ENCODE results near the gene CDK5. TPM values are rescaled to one million over a fixed set of nuclear protein-coding genes. Genes with fewer than 3 reads are reported as not detected.

Gene CDK5
- total RNA-seq, 2 experiments from 2014 or later: 3.1 to 3.5 TPM

- no peaks in the 10 kb centered on the region for H3K27me3 ChIP-seq (ENCODE audit: control insufficient read depth in 1 of 2, insufficient read depth in 2 of 2, low read length in 2 of 2)
- no peaks in the 10 kb centered on the region for H3K4me1 ChIP-seq (ENCODE audit: insufficient read depth, low read length)
- POLR2A ChIA-PET: no interaction called here
- Mint-ChIP-seq H3K9me3 (no peaks in the 10 kb centered on the region), H3K36me3 (ENCODE audit: low read depth) (peaks cover 62% of the 10 kb centered on the region), H3K4me3 (no peak overlapping the region), H3K27me3 (no peaks in the 10 kb centered on the region), H3K4me1 (ENCODE audit: low read depth) (no peaks in the 10 kb centered on the region), H3K27ac (no peak overlapping the region)
- H3K9me3 ChIP-seq (ENCODE audit: control insufficient read depth in 1 of 2, insufficient read depth in 1 of 2, low read length in 2 of 2): no peaks in the 10 kb centered on the region
- ATAC-seq (ENCODE audit: poor library complexity) (no peak), DNase-seq (no peak)
- no peak for TF ChIP-seq CTCF (IDR thresholded peaks at IDR 0.05)
- CTCF ChIA-PET: no interaction called here
- H3K4me3 ChIP-seq (ENCODE audit: low read length): no peak overlapping the region
- intact Hi-C loops (cut with DNase I, micrococcal nuclease): no loop called here
- H3K27ac ChIP-seq (ENCODE audit: low read depth in 1 of 2, low read length in 2 of 2): no peak overlapping the region
- peaks cover 85% of the 10 kb centered on the region for H3K36me3 ChIP-seq (ENCODE audit: insufficient read depth, low read length)
These were observed 13.6 kb upstream of the CDK5 start for GRCh38 chr7:151071032-151071866.

GRCh38 chr7:151070574-151070960 lies 12.9 kb upstream of the CDK5 start:
- ChIA-PET POLR2A (no interaction called here), CTCF (no interaction called here)
- H3K4me3 ChIP-seq (ENCODE audit: low read length): no peak overlapping the region
- DNase-seq: no peak
- Mint-ChIP-seq H3K4me3 (no peak overlapping the region), H3K27me3 (no peaks in the 10 kb centered on the region), H3K9me3 (no peaks in the 10 kb centered on the region), H3K4me1 (ENCODE audit: low read depth) (no peaks in the 10 kb centered on the region), H3K36me3 (ENCODE audit: low read depth) (peaks cover 57% of the 10 kb centered on the region), H3K27ac (no peak overlapping the region)
- no peak for TF ChIP-seq CTCF (IDR thresholded peaks at IDR 0.05)
- H3K36me3 ChIP-seq (ENCODE audit: insufficient read depth, low read length): peaks cover 85% of the 10 kb centered on the region
- ATAC-seq (ENCODE audit: poor library complexity): no peak
- H3K27ac ChIP-seq (ENCODE audit: low read depth in 1 of 2, low read length in 2 of 2): no peak overlapping the region
- H3K4me1 ChIP-seq (ENCODE audit: insufficient read depth, low read length): no peaks in the 10 kb centered on the region
- H3K9me3 ChIP-seq (ENCODE audit: control insufficient read depth in 1 of 2, insufficient read depth in 1 of 2, low read length in 2 of 2): no peaks in the 10 kb centered on the region
- intact Hi-C loops (cut with DNase I, micrococcal nuclease): no loop called here
- no peaks in the 10 kb centered on the region for H3K27me3 ChIP-seq (ENCODE audit: control insufficient read depth in 1 of 2, insufficient read depth in 2 of 2, low read length in 2 of 2)

DNA sequence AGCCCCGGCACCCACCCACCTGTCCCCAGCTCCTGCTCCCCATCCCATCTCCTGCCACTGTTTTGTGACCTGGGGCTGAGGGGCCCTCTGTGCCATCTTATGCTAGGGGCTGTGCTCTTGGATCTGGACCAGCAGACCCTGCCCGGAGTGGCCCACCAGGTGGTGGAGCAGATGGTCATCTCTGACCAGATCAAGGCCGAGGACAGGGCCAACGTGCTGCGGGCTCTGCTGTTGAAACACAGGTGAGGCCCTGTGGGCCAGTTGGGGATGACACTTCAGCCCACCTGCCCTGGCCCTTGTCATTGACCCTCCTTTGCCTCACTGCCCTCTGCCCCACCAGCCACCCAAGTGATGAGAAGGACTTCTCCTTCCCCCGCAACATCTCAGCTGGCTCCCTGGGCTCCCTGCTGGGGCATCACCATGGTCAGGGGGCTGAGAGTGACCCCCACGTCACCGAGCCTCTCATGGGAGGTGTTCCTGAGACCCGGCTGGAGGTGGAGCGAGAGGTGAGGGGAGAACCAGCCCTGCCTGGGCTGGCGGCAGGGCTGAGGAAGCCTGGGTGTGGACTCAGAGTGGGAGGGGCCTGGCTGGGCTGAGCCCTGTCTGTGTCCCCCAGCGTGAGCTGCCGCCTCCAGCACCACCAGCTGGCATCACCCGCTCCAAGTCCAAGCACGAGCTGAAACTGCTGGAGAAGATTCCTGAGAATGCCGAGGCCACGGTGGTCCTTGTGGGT lies 12.3 kb upstream of the CDK5 start:
- Histone ChIP-seq H3K4me3 (ENCODE audit: low read length) (no peak overlapping the region), H3K4me1 (ENCODE audit: insufficient read depth, low read length) (no peaks in the 10 kb centered on the region), H3K36me3 (ENCODE audit: insufficient read depth, low read length) (peaks cover 80% of the 10 kb centered on the region), H3K27ac (ENCODE audit: low read depth in 1 of 2, low read length in 2 of 2) (no peak overlapping the region), H3K9me3 (ENCODE audit: control insufficient read depth in 1 of 2, insufficient read depth in 1 of 2, low read length in 2 of 2) (no peaks in the 10 kb centered on the region), H3K27me3 (ENCODE audit: control insufficient read depth in 1 of 2, insufficient read depth in 2 of 2, low read length in 2 of 2) (no peaks in the 10 kb centered on the region)
- TF ChIP-seq CTCF (IDR thresholded peaks at IDR 0.05): no peak
- Mint-ChIP-seq H3K27ac (no peak overlapping the region), H3K36me3 (ENCODE audit: low read depth) (peaks cover 57% of the 10 kb centered on the region), H3K27me3 (no peaks in the 10 kb centered on the region), H3K4me3 (no peak overlapping the region), H3K9me3 (no peaks in the 10 kb centered on the region), H3K4me1 (ENCODE audit: low read depth) (no peaks in the 10 kb centered on the region)
- intact Hi-C loops (cut with DNase I, micrococcal nuclease): no loop called here
- ChIA-PET CTCF (no interaction called here), POLR2A (no interaction called here)
- ATAC-seq (ENCODE audit: poor library complexity): no peak
- no peak for DNase-seq
